GM20431 (cell line): ENCODE measurements around the gene OR10S1.
"Not testable (repeated sequence)": the region's sequence is repeated elsewhere in the genome, so short reads cannot be mapped to it uniquely, and the experiment has no call there.

Experiments
- in situ Hi-C: fragments of 300-500 bp; cut with MseI, MboI; formaldehyde crosslinking; loops from one replicate; pipeline ENCODE4 v1.15.0; 2020; ENCODE audit warnings: low sequenced_read_pairs; ENCODE audit not compliant: unreplicated experiment

OR10S1 gene, protein sequence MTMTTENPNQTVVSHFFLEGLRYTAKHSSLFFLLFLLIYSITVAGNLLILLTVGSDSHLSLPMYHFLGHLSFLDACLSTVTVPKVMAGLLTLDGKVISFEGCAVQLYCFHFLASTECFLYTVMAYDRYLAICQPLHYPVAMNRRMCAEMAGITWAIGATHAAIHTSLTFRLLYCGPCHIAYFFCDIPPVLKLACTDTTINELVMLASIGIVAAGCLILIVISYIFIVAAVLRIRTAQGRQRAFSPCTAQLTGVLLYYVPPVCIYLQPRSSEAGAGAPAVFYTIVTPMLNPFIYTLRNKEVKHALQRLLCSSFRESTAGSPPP

DNA sequence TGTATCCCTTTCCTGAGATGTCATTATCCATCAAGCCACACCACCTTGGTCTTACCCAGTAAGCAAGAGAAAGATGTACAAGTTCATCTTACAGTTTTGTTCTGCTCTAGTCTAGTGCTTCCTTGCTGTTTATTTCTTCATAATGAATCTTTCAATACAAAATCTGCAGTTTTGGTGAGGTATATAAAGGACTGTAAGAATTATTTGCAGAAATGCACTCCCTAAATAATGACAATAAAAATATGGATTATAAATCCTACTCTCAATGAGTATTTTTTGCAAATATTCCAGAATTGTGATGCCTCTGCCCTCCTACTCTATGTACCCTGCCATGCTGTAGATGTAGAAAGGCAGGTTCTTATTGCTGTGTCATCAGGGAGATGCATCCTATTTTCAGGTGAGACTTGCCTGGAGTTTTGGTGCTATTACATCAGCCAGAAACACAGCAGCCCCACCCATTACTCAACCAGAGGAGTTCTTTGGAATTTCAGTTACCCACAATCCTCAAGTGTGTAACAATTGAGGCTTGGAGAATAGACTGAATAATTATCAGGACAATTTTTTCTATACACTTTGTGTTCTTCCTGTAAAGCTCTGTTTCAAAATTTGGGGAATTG, at the start of gene OR10S1:
TSS of gene OR10S1 (minus strand) at position 51 of the 617 bp plus-strand sequence. CDS start 117 bp downstream, outside the sequence.
- in situ Hi-C loops, result no loop called here

GRCh38 chr11:124026498-124026897, 48.9 kb upstream of the OR10S1 start, which contains the start of gene OR10G8:
OR10G8 (plus strand) TSS chr11:124026798; CDS start chr11:124029623, 2,825 bp downstream.
- in situ Hi-C loops, result no loop called here

GRCh38 chr11:124015837-124016236, 38.3 kb upstream of the OR10S1 start:
- in situ Hi-C loops, result not testable (repeated sequence)

DNA sequence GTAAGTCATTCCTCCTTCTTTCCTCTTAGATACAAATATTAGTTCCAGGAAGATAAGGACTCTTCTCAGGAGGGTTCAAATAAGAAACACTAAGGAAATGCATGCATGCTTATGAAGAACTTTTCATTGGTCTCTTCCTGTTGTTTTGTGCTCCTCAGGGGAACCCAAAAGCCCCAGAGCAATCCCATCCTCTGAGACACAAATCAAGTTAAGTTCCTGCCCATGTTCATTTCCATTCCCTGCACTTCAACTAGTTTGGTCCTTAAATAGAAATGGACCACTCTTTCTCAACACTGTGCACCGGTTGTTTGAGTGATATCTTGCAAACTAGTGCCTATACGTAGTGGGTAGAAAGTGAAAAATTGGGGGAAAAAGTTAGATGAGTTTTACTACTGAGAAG, 35.1 kb upstream of the OR10S1 start, which contains the start of gene OR10G4:
TSS of gene OR10G4 (plus strand) at position 301 of the 400 bp plus-strand sequence. CDS start 2,578 bp downstream, outside the sequence.
- in situ Hi-C loops, result no loop called here

- in situ Hi-C loops, result no loop called here
These were observed 17.5 kb upstream of the OR10S1 start, which contains the start of gene OR10G6 for GRCh38 chr11:123995119-123995518. OR10G6 (minus strand) TSS chr11:123995161; CDS start chr11:123995161, 0 bp downstream.

DNA sequence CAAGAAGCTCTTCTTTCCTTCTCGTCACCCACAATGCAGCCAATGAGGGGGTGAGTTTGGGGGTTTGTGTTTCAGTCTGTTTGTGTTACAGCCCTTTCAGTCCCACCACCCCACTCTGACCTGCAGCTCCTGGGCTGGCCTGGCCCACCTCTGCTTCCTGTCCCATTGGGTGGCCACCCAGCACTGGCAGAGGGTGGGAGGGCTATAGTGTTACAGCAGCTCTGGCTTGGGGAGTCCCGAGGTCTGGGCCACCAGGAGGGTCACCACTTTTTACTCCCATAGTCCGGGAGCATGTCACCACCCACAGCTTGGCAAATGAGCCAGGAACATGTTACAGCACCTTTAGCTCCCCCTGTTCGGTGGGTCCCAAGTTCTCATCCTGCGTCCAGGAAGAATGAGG, 1.7 kb upstream of the OR10S1 start:
- in situ Hi-C loops, result no loop called here

- in situ Hi-C loops, result no loop called here
These were observed 616 bp downstream of the OR10S1 start for GRCh38 chr11:123976770-123977560.

DNA sequence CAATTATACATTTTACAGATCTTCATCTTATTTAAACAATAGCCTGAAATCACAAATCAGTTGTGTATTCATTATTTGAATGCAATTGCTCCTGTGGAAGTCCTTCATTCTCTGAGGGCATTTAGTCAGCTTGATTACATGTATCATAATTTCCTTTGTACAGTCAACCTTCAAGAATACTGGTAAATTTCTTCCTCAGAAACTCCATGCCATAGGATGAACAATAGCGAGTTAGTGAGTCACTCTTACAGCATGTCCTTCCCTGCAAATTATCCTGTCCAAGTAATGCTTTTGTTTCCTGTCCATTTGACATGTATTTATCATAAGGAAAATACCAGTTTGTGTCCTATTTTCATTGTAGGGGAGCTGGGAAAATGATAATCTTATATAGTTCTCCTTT, 3.8 kb downstream of the OR10S1 start:
- in situ Hi-C loops, result no loop called here

DNA sequence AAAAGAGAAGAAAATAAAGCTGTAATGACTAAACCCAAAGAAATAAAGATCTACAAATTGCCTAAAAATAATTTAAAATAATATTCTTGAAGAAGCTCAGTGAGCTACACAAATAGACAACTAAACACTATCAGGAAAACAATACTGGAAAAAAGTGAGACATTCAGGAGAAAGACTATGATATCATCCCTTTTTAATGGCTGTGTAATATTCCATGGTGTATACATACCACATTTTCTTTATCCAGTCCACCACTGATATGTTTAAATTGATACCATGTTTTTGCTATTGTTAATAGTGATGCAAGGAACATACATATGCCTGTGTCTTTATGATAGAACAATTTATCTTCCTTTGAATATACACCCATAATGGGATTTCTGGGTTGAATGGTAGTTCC, 20.8 kb downstream of the OR10S1 start:
- in situ Hi-C loops, result no loop called here

DNA sequence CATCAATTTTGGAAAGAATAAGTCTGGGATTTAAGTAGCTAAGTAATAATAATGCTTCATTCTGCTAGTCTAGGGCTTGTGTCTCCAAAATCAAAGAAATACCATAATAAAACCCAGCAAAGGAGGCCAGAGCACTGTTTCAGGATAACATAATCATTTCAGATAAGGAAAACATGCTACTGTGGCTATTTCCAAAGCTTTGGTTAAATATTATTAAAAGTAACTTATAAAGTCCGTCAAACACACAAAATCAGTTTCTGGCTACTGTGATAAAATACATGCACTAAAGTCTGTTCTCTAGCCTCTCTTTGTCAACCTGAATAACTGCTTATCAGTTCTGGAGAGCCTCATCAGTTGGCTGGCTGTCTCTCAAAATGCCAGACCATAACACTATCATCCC, 32.4 kb downstream of the OR10S1 start:
- in situ Hi-C loops, result no loop called here

- in situ Hi-C loops, result no loop called here
These were observed 33.8 kb downstream of the OR10S1 start, which contains the start of gene OR6T1 for GRCh38 chr11:123943738-123944137. OR6T1 (minus strand) TSS chr11:123943838; CDS start chr11:123943838, 0 bp downstream.

GRCh38 chr11:123942413-123942812, 35.2 kb downstream of the OR10S1 start:
- in situ Hi-C loops, result no loop called here

DNA sequence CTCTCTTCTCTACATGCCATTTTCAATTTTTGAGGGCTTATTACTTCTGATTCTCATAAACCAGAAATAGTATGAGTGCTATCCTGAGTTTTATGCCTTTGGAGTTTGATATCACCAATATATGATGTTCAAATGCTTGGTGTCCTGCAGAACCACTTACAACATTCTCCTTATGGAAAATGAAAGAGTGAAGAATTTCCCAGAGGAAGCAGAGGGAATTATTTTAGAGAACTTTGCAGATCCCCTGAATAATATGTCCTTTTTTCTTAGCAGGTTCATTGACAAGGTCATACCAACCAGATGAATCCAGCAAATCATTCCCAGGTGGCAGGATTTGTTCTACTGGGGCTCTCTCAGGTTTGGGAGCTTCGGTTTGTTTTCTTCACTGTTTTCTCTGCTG, 38.3 kb downstream of the OR10S1 start, which contains the start of gene OR4D5:
TSS of gene OR4D5 (plus strand) at position 301 of the 400 bp plus-strand sequence. CDS start at position 301, 0 bp downstream.
- in situ Hi-C loops, result no loop called here
